ENCODE measurements around the gene GPR150.

GRCh38 chr5:95613514-95613913 lies 6.4 kb upstream of the GPR150 start:
- TF ChIP-seq EZH2phosphoT487 (IDR thresholded peaks at IDR 0.05; ENCODE audit: borderline replicate concordance, low read depth, low read length) (no peak), CTCF (conservative IDR thresholded peaks at IDR 0.05; ENCODE audit: low read length) (no peak)

Measured in OCI-LY7 (cell line).